ENCODE data around the gene IPO11. TPM values are rescaled to one million over a fixed set of nuclear protein-coding genes. Genes with fewer than 3 reads are reported as not detected.
"Not testable (repeated sequence)": the region's sequence is repeated elsewhere in the genome, so short reads cannot be mapped to it uniquely, and the experiment has no call there.

The IPO11 gene
- total RNA-seq, 1 donor from 2014 or later = 54.2 TPM

DNA sequence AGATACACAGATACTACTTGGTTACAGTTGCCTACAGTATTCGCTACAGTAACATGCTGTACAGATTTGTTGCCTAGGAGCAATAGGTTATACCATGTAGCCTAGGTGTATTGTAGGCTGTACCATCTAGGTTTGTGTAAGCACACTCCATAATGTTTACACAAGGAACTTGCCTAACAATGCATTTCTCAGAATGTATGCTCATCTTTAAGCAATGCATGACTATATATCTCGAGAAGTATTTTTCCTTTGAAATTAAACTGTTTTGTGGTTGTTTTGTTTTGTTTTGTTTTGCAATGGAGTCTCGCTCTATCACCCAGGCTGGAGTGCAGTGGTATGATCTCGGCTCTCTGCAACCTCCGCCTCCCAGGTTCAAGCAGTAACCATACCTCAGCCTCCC, 191.4 kb downstream of the IPO11 start:
- intact Hi-C loops (cut with micrococcal nuclease) = no loop called here
- Mint-ChIP-seq H3K27ac (no peak overlapping the region), H3K4me1 (ENCODE audit: low read depth) (no peaks in the 10 kb centered on the region), H3K36me3 (ENCODE audit: low read depth) (peaks cover 6% of the 10 kb centered on the region), H3K4me3 (no peak overlapping the region), H3K27me3 (ENCODE audit: insufficient read depth) (no peaks in the 10 kb centered on the region), H3K9me3 (no peaks in the 10 kb centered on the region)
- no peak for DNase-seq (ENCODE audit: low spot score)

DNA sequence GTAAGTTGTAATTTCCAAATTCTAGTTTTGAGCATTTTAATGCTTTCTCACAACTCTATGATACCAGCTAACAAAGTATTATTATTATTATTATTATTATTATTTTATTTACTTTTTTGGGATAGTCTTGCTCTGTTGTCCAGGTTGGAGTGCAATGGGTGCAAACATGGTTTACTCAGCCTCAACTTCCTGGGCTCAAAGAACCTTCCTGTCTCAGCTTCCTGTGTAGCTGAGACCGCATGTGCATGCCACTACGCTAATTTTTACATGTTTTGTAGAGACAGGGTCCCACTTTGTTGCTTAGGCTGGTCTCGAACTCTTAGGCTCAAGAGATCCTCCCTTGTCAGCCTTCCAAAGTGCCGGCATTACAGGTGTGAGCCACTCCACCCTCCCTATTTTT, 193.1 kb downstream of the IPO11 start:
- Mint-ChIP-seq H3K4me3 (no peak overlapping the region), H3K4me1 (ENCODE audit: low read depth) (no peaks in the 10 kb centered on the region), H3K27ac (no peak overlapping the region), H3K27me3 (ENCODE audit: insufficient read depth) (no peaks in the 10 kb centered on the region), H3K9me3 (peaks cover 5% of the 10 kb centered on the region), H3K36me3 (ENCODE audit: low read depth) (peaks cover 6% of the 10 kb centered on the region)
- no peak for DNase-seq (ENCODE audit: low spot score)
- intact Hi-C loops (cut with micrococcal nuclease) = no loop called here

DNA sequence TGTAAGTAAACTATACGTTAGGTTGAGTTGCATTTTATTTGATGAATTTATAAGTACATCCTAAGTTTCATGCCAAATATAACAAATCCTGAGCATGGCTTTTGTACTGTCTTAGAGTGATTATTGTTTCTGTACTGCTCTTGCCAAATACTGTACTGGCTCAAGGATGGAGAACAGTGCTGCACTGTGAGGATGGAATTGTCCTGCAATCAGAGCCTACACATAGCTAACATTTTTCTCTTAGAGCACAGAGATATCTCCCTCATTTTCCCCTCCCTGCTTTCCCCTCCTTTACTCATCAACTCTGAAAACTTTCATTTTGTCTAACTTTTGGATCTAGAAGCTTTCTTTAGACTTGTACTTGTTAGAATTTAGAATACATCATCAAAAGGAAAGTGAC, 194.3 kb downstream of the IPO11 start:
- intact Hi-C loops (cut with micrococcal nuclease) = no loop called here
- Mint-ChIP-seq H3K36me3 (ENCODE audit: low read depth) (peaks cover 6% of the 10 kb centered on the region), H3K4me1 (ENCODE audit: low read depth) (no peaks in the 10 kb centered on the region), H3K27me3 (ENCODE audit: insufficient read depth) (no peaks in the 10 kb centered on the region), H3K27ac (no peak overlapping the region), H3K4me3 (no peak overlapping the region), H3K9me3 (peaks cover 5% of the 10 kb centered on the region)
- no peak for DNase-seq (ENCODE audit: low spot score)

DNA sequence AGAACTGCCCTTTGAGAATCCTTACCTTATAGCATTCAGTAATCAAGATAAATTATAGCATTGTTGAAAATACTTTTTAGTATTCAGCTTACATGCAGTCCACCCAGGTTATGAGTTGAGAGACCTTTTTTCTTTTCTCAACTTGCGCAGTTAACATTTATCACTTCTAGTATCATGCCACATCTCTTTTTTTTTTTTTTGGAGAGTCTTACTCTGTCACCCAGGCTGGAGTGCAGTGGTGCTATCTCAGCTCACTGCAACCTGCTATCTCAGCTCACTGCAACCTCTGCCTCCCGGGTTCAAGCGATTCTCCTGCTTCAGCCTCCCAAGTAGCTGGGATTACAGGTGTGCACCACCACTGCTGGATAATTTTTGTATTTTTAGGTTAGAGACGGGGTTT, 195.1 kb downstream of the IPO11 start:
- H3K36me3 Mint-ChIP-seq (ENCODE audit: low read depth) = peaks cover 7% of the 10 kb centered on the region
- H3K9me3 Mint-ChIP-seq = peaks cover 5% of the 10 kb centered on the region
- H3K4me1 Mint-ChIP-seq (ENCODE audit: low read depth) = no peaks in the 10 kb centered on the region
- DNase-seq (ENCODE audit: low spot score) = no peak
- H3K27me3 Mint-ChIP-seq (ENCODE audit: insufficient read depth) = no peaks in the 10 kb centered on the region
- intact Hi-C loops (cut with micrococcal nuclease) = no loop called here
- H3K4me3 Mint-ChIP-seq = no peak overlapping the region
- no peak overlapping the region for H3K27ac Mint-ChIP-seq

DNA sequence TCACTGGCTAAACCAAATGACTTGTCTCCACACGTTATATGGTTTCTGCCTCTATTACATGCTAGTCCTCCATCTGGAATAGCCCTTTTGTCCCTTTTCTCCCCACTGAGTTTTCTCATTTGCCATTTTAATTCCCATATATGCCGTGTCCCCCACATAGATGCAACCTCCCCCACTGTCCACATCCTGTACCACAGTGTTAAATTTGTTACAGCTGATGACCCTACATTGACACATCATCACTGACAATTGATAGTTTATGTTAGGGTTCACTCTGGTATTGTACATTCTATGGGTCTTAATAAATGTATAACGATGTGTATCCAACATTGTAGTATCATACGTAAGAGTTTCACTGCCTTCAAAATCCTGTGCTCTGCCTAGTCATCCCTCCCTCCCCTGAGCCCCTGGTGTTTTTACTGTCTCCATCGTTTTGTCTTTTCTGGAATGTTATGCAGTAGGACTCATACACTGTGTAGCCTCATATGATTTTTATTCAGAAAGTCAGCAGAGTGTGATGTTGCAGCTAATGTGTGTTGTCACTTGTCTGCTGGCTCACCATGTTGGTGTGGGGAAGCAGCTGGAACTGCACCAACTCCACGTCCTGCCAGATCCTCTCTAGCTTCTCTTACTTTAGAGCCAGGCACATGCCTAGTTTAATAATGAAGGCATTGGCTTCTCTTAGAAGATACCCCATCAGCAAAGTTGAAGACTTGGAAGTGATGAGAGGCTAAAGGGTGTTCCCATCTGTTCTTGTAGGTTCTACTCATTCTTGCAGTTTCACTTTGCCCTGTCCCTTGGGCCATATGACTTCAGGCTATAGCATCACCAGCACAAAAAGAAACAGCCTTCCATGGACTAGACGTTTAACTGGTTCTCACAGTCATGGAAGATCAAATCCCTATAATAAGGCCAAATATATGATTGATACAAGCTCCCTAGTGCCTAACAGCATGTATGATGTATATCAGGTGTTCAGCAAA, 196.3 kb downstream of the IPO11 start:
- intact Hi-C loops (cut with micrococcal nuclease) = no loop called here
- H3K4me3 Mint-ChIP-seq = no peak overlapping the region
- DNase-seq (ENCODE audit: low spot score) = no peak

DNA sequence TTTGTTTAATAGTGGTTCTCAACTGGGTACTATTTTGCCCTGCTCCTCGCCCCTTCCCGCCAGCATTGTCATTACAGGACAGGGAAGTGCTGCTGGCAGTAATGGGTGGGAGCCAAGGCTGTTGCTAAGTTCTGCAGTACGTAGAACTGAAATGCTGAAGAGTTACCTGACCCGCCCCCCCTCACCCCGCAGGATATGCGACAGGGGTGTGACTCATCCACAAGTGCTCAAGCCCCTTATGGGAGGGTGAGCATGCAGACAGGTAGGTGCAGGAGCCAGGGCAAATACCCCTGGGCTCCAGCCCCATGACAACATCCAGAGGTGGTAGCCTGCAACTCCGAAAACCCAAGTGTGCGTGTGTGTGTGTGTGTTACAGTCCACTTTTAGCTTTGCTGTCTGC, 201.8 kb downstream of the IPO11 start:
- no peak for DNase-seq (ENCODE audit: low spot score)
- Mint-ChIP-seq H3K4me3 (no peak overlapping the region), H3K27me3 (ENCODE audit: insufficient read depth) (no peaks in the 10 kb centered on the region), H3K27ac (no peak overlapping the region), H3K4me1 (ENCODE audit: low read depth) (no peaks in the 10 kb centered on the region), H3K9me3 (peaks cover 5% of the 10 kb centered on the region), H3K36me3 (ENCODE audit: low read depth) (peaks cover 6% of the 10 kb centered on the region)
- intact Hi-C loops (cut with micrococcal nuclease) = no loop called here

More for the DNA sequence above, 196.3 kb downstream of the IPO11 start:
- peaks cover 5% of the 10 kb centered on the region for H3K9me3 Mint-ChIP-seq
- peaks cover 8% of the 10 kb centered on the region for H3K36me3 Mint-ChIP-seq (ENCODE audit: low read depth)
- H3K27ac Mint-ChIP-seq = no peak overlapping the region
- H3K4me1 Mint-ChIP-seq (ENCODE audit: low read depth) = no peaks in the 10 kb centered on the region
- H3K27me3 Mint-ChIP-seq (ENCODE audit: insufficient read depth) = no peaks in the 10 kb centered on the region

DNA sequence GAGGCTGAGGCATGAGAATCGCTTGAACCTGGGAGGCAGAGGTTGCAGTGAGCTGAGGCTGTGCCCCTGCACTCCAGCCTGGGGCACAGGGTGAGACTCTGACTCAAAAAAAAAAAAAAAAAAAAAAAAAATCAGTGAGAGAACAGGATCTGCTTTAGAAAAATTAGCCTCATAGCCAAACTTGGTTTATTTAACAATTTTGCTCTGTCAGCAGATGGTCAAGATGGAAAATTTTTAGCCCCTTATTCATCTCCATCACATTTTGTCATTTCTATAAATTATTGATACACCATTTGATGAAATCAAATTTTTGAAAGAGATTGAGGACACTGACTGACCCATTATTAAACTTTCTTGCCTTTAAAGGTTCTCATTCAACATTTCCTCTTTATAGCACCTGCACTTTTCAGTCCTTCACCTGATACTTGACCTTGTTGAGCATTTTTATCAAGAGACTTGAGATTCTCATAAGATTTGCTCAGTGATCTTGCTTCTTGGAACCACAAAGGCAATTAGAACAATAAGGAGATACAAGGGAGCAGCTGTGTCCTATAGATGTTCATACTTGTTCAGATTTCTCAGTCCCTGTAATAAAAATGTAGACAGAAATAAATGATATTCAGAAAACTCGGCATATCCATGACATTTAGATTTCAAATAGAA, 204.2 kb downstream of the IPO11 start:
- Mint-ChIP-seq H3K27me3 (ENCODE audit: insufficient read depth) (no peaks in the 10 kb centered on the region), H3K4me3 (no peak overlapping the region), H3K27ac (no peak overlapping the region), H3K9me3 (no peaks in the 10 kb centered on the region), H3K4me1 (ENCODE audit: low read depth) (no peaks in the 10 kb centered on the region), H3K36me3 (ENCODE audit: low read depth) (peaks cover 6% of the 10 kb centered on the region)
- DNase-seq (ENCODE audit: low spot score) = no peak
- intact Hi-C loops (cut with micrococcal nuclease) = no loop called here

DNA sequence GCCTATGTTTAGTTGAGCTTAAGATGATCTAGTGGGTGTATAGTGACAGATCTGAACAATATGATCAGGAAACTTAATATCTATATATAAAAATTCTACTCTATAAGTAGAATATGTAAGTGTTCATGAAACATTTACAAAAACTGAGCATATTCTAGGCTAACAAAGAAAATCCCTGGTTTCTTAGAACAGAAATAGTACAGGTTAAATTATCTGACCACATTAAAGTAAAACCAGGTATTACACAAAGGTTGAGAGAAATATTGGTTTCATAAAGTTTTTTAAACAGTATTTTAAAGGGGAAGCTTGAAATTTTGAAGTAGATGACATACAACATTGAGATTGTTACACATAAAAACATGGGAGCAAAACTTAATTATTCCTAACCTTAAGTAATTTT, 205.4 kb downstream of the IPO11 start:
- Mint-ChIP-seq H3K27me3 (ENCODE audit: insufficient read depth) (no peaks in the 10 kb centered on the region), H3K27ac (no peak overlapping the region), H3K36me3 (ENCODE audit: low read depth) (peaks cover 4% of the 10 kb centered on the region), H3K9me3 (no peaks in the 10 kb centered on the region), H3K4me3 (no peak overlapping the region), H3K4me1 (ENCODE audit: low read depth) (no peaks in the 10 kb centered on the region)
- no peak for DNase-seq (ENCODE audit: low spot score)
- intact Hi-C loops (cut with micrococcal nuclease) = no loop called here

DNA sequence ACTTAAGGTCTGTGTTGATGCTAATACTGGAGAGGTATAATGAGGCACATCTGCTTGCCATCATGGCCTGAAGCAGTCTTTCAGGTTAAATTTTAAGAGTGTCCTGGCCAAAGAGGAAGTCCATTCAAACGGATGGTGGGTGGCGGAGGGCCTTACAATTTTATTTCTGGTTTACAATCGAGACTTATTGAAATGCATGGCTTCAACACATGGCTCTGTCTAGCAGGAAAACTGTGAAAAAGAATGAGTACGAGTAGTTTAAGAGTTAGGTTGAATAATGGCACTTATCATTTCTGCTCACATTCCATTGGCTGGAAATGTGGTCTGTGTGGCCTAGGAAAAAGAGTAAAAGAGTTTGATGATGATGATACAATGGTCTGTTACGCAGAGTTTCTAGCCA, 208.2 kb downstream of the IPO11 start:
- no peak overlapping the region for H3K27ac Mint-ChIP-seq
- H3K4me3 Mint-ChIP-seq = no peak overlapping the region
- intact Hi-C loops (cut with micrococcal nuclease) = no loop called here
- peaks cover 3% of the 10 kb centered on the region for H3K36me3 Mint-ChIP-seq (ENCODE audit: low read depth)
- H3K9me3 Mint-ChIP-seq = no peaks in the 10 kb centered on the region
- no peaks in the 10 kb centered on the region for H3K27me3 Mint-ChIP-seq (ENCODE audit: insufficient read depth)
- DNase-seq (ENCODE audit: low spot score) = no peak
- H3K4me1 Mint-ChIP-seq (ENCODE audit: low read depth) = no peaks in the 10 kb centered on the region

DNA sequence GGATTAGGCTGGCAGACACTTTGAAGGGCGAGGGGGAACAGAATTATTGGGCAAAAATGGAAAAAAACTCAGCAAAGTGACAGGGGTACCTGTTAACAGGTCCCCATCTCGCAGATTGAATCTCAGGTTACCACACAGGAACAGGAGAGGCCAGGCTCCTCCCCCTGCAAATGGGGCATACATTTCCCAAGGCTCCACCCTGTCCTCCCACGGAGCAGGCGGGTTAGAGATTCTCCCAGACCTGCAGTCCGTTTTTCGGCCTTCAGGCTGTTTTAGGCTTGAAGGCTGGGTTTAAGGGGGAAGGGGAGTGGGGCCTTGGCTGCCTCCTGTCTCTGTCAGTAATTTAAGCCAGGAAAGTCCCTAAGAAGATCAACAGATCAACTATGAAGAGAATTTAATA, 208.7 kb downstream of the IPO11 start:
- intact Hi-C loops (cut with micrococcal nuclease) = no loop called here
- no peaks in the 10 kb centered on the region for H3K27me3 Mint-ChIP-seq (ENCODE audit: insufficient read depth)
- DNase-seq (ENCODE audit: low spot score) = no peak

DNA sequence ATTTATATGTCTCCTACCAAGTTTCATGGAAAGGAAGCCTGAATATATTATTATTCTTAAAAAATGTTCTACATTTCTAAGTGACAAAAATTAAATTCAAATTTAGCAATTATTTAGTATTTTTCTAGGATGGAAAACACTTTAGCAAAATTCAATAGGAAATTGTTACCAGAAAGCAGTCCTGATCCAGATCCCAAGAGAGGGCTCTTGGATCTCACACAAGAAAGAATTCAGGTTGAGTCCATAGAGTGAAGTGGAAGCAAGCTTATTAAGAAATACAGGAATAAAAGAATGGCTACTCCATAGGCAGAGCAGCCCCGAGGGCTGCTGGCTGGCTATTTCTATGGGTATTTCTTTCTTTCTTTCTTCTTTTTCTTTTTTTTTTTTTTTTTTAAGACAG, 210.7 kb downstream of the IPO11 start:
- intact Hi-C loops (cut with micrococcal nuclease) = no loop called here
- Mint-ChIP-seq H3K27ac (no peak overlapping the region), H3K4me1 (ENCODE audit: low read depth) (no peaks in the 10 kb centered on the region), H3K36me3 (ENCODE audit: low read depth) (no peaks in the 10 kb centered on the region), H3K4me3 (no peak overlapping the region), H3K27me3 (ENCODE audit: insufficient read depth) (no peaks in the 10 kb centered on the region), H3K9me3 (no peaks in the 10 kb centered on the region)
- DNase-seq (ENCODE audit: low spot score) = no peak

More for the DNA sequence above, 208.7 kb downstream of the IPO11 start:
- H3K36me3 Mint-ChIP-seq (ENCODE audit: low read depth) = peaks cover 3% of the 10 kb centered on the region
- H3K4me1 Mint-ChIP-seq (ENCODE audit: low read depth) = no peaks in the 10 kb centered on the region
- no peak overlapping the region for H3K4me3 Mint-ChIP-seq
- no peaks in the 10 kb centered on the region for H3K9me3 Mint-ChIP-seq
- H3K27ac Mint-ChIP-seq = no peak overlapping the region

DNA sequence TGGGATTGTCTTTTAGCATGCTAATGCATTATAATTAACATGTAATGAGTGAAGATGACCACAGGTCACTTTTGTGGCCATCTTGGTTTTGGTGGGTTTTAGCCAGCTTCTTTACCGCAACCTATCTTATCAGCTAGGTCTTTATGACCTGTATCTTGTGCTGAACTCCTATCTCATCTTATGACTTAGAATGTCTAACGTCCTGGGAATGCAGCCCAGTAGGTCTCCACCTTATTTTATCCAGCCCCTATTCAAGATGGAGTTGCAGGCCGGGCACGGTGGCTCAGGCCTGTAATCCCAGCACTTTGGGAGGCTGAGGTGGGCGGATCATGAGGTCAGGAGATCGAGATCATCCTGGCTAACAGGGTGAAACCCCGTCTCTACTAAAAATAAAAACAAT, 211.9 kb downstream of the IPO11 start:
- DNase-seq (ENCODE audit: low spot score); H3K4me1 Mint-ChIP-seq (ENCODE audit: low read depth); H3K27me3 Mint-ChIP-seq (ENCODE audit: insufficient read depth); intact Hi-C loops (cut with micrococcal nuclease); H3K9me3 Mint-ChIP-seq; H3K4me3 Mint-ChIP-seq; H3K27ac Mint-ChIP-seq; H3K36me3 Mint-ChIP-seq (ENCODE audit: low read depth): not testable (repeated sequence)

DNA sequence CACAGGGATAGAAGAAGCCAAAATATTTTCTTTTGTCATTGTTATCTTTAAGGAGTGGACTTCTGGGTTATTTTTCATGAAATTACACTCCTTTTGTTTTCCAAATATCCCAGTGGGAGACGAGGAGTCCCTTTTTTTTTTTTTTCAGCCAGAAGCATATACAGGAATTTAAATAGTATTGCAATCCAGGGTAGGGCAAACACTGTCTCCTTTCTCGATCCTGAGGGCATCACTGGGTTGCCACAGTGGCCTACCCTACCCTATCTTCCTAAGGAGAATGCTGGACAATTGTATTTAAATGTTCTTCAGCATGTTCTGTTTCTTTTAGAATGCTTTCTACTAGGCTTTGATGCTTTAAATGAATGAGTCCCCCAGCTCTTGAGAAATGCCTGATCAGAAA, 214.0 kb downstream of the IPO11 start:
- Mint-ChIP-seq H3K27ac (no peak overlapping the region), H3K36me3 (ENCODE audit: low read depth) (peaks cover 4% of the 10 kb centered on the region), H3K9me3 (no peaks in the 10 kb centered on the region), H3K4me3 (no peak overlapping the region), H3K4me1 (ENCODE audit: low read depth) (no peaks in the 10 kb centered on the region), H3K27me3 (ENCODE audit: insufficient read depth) (no peaks in the 10 kb centered on the region)
- intact Hi-C loops (cut with micrococcal nuclease) = no loop called here
- no peak for DNase-seq (ENCODE audit: low spot score)

Data from activated T-helper 1 cell treated with anti-CD3 and anti-CD28 coated beads, Interleukin-12 subunit alpha, Interleukin-12 subunit beta, Interleukin-2, Interleukin-4 antibody, amounts not matched to agents 30 ng/mL and 10 ng/mL and 1 ng/mL, durations not matched to agents 14 hours and 24 hours and 36 hours (primary cell).